ENCODE results near the gene RABL6. TPM values are rescaled to one million over a fixed set of nuclear protein-coding genes. Genes with fewer than 3 reads are reported as not detected.
A peak's percentile ranks its signal among the peaks of the same experiment; 100 is the strongest.
"Not testable (repeated sequence)": the region's sequence is repeated elsewhere in the genome, so short reads cannot be mapped to it uniquely, and the experiment has no call there.

Gene RABL6
- total and polyA plus RNA-seq, 2 experiments from 2014 or later, result 101 to 153 TPM

DNA sequence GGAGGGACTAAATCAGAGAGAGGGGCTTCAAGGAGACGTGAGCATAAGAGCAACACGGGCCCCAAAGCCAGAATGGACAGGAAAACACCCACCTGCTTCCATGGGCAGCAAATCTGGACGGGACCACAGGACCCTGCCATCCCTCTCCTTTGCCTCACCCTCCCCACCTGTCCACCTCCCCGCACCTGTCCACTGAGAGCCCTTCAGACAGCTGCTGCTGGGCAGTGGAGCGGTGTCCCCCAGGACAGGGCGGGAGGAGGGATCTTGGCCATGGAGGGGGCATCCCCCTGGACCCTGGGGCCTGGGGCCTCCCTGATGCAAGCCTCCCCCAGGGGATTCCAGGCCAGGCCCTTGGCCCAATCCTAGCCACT is 9.1 kb upstream of the RABL6 start:
- no peak overlapping the region for H3K4me3 ChIP-seq
- peaks cover 43% of the 10 kb centered on the region for H3K4me1 ChIP-seq (ENCODE audit: low read depth)
- TF ChIP-seq, protein P1, sequence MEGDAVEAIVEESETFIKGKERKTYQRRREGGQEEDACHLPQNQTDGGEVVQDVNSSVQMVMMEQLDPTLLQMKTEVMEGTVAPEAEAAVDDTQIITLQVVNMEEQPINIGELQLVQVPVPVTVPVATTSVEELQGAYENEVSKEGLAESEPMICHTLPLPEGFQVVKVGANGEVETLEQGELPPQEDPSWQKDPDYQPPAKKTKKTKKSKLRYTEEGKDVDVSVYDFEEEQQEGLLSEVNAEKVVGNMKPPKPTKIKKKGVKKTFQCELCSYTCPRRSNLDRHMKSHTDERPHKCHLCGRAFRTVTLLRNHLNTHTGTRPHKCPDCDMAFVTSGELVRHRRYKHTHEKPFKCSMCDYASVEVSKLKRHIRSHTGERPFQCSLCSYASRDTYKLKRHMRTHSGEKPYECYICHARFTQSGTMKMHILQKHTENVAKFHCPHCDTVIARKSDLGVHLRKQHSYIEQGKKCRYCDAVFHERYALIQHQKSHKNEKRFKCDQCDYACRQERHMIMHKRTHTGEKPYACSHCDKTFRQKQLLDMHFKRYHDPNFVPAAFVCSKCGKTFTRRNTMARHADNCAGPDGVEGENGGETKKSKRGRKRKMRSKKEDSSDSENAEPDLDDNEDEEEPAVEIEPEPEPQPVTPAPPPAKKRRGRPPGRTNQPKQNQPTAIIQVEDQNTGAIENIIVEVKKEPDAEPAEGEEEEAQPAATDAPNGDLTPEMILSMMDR (IDR thresholded peaks at IDR 0.05; ENCODE audit: low read depth, low read length), result no peak
- H3K36me3 ChIP-seq, result no peaks in the 10 kb centered on the region
- H3K9me3 ChIP-seq (ENCODE audit: low read depth), result no peaks in the 10 kb centered on the region
- H3K27me3 ChIP-seq, result no peaks in the 10 kb centered on the region
- DNase-seq (ENCODE audit: low read depth in 1 of 2, low spot score in 1 of 2), result no peak
- H3K27ac ChIP-seq, result peak overlapping the region; percentile 99

DNA sequence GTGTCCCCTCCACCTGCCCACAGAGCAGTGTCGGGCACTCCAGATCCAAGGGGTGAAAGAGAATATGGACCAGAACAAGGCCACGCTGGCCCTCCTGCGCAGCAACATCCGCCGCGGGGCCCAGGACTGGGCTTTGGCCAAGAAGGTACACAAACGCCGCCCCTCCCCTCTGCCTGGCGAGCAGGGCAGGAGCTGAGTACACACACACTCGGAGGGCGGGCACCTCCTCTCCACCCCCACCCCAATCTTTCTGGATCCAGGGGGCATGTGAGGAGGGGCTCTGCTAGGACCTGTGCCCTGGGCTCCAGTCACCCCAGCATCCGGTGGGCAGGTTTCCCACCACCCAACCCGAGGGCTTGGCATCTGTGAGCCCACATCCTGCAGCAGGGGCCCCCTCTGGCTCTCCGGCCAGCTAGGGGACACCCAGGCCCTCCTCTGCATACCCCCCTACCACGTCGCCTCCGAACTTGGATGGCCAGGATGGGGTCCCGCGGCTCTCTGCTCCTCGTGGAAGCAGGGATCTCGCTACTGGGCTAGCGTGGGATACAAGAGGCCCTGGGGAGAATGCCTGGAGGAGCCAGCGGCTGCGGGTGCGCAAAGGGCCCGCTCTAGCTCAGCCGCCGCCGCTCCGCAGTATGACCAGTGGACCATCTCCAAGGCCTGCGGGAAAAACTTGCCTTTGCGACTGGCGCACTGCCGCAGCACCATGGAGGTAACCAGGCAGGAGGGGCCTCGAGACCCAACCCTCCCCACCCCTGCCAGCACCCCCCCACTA is 8.5 kb upstream of the RABL6 start:
- no peaks in the 10 kb centered on the region for H3K27me3 ChIP-seq
- TF ChIP-seq, protein P1 (IDR thresholded peaks at IDR 0.05; ENCODE audit: low read depth, low read length), result no peak
- peak overlapping the region; percentile 99 for H3K27ac ChIP-seq
- DNase-seq (ENCODE audit: low read depth in 1 of 2, low spot score in 1 of 2), result peak; percentile 13 to 45
- peaks cover 42% of the 10 kb centered on the region for H3K4me1 ChIP-seq (ENCODE audit: low read depth)
- peak overlapping the region; percentile 68 for H3K4me3 ChIP-seq
- no peaks in the 10 kb centered on the region for H3K36me3 ChIP-seq
- no peaks in the 10 kb centered on the region for H3K9me3 ChIP-seq (ENCODE audit: low read depth)

DNA sequence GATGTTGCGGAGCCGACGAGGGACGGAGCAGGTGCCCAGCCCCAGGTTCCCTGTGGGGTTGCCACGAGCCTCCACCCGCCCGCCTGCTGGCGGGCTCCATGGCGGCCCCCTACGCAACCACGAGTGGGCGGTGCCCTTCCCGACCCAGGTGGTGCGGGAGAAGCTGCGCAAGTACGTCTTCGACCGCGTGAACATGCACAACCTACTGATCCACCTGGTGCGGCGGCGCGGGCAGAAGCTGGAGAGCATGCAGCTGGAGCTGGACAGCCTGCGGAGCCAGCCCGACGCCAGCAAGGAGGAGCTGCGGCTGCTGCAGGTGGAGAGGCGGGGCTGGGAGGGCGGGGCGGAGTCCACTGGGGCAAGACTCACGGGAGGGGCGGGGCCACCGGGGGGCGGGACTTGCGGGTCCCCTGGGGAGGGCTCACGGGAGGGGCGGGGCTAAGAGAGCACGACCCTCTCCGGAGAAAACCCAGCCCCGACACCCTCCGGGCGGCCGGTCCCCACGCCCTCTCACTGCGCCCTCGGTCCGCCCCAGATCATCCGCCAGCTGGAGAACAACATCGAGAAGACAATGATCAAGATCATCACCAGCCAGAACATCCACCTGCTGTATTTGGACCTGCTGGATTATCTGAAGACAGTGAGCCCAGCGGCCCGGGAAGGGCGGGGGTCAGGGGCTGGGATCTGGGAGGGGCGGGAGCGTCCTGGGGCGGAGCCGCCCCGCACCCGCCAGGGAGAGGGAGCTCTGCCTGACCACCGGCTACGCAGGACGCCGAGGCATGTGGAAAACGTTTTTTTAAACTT is 7.7 kb upstream of the RABL6 start:
- H3K27me3 ChIP-seq, result no peaks in the 10 kb centered on the region
- DNase-seq (ENCODE audit: low read depth in 1 of 2, low spot score in 1 of 2), result peak; percentile 71 to 97
- TF ChIP-seq, protein P1 (IDR thresholded peaks at IDR 0.05; ENCODE audit: low read depth, low read length), result no peak
- no peaks in the 10 kb centered on the region for H3K36me3 ChIP-seq
- H3K27ac ChIP-seq, result peak overlapping the region; percentile 99
- peaks cover 40% of the 10 kb centered on the region for H3K4me1 ChIP-seq (ENCODE audit: low read depth)
- no peaks in the 10 kb centered on the region for H3K9me3 ChIP-seq (ENCODE audit: low read depth)
- peak overlapping the region; percentile 68 for H3K4me3 ChIP-seq

DNA sequence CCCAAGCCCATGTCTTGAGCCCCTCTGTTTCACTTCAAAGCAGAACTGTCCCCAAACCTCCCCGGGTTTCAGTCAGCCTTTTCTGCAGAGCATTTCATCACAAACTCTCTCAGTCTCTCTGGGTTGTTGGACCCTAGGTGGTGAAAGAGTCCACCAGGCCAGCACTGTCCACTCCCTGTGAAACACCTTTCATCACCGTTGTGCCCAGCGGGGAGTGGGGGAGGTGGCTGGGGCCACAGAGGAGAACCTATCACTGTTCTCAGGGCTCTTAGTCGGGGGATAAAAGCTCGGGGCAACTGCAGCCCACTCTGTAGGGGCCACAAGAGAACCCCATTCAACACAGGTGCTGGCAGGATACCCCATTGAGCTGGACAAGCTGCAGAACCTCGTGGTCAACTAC is 5.4 kb upstream of the RABL6 start:
- Histone ChIP-seq H3K4me1 (ENCODE audit: low read depth) (peaks cover 24% of the 10 kb centered on the region), H3K9me3 (ENCODE audit: low read depth) (no peaks in the 10 kb centered on the region), H3K27me3 (no peaks in the 10 kb centered on the region), H3K4me3 (no peak overlapping the region), H3K36me3 (no peaks in the 10 kb centered on the region), H3K27ac (no peak overlapping the region)
- TF ChIP-seq, protein P1 (IDR thresholded peaks at IDR 0.05; ENCODE audit: low read depth, low read length), result no peak
- DNase-seq (ENCODE audit: low read depth in 1 of 2, low spot score in 1 of 2), result no peak

DNA sequence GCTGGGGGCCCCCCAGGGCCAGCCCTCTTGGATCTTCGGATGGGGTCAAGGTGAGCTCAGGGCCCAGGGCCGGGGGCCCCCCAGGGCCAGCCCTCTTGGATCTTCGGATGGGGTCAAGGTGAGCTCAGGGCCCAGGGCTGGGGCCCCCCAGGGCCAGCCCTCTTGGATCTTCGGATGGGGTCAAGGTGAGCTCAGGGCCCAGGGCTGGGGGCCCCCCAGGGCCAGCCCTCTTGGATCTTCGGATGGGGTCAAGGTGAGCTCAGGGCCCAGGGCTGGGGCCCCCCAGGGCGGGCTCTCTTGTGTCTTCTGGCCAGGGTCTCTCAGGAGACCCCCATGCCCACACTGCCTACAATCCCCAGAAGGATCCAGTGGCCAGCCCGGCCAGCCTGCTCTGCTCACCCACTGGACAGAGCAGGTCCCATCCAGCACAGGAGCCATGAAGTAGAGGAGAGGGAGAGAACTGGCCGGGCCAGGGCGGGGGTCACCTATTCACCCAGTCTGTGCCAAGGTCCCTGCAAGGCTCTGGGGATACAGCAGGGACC is 4.7 kb upstream of the RABL6 start:
- not testable (repeated sequence) for H3K9me3 ChIP-seq (ENCODE audit: low read depth); H3K4me3 ChIP-seq; H3K27ac ChIP-seq; DNase-seq (ENCODE audit: low read depth in 1 of 2, low spot score in 1 of 2); H3K36me3 ChIP-seq; H3K27me3 ChIP-seq
- peaks cover 18% of the 10 kb centered on the region for H3K4me1 ChIP-seq (ENCODE audit: low read depth)
